ENCODE results near the gene AMY2B.
A peak's percentile ranks its signal among the peaks of the same experiment; 100 is the strongest.
"Not testable (repeated sequence)": the region's sequence is repeated elsewhere in the genome, so short reads cannot be mapped to it uniquely, and the experiment has no call there.

The AMY2B gene

GRCh38 chr1:103571289-103571688, at the start of gene AMY2B:
Gene AMY2B (plus strand): TSS chr1:103571589. CDS start chr1:103571603, 14 bp downstream.
- not testable (repeated sequence) for DNase-seq (ENCODE audit: low spot score)

- DNase-seq (ENCODE audit: low spot score): no peak
Measured at GRCh38 chr1:103523346-103523745, 48.0 kb upstream of the AMY2B start.

- peak; percentile 82 for DNase-seq (ENCODE audit: low spot score)
Measured at GRCh38 chr1:103525114-103525606, 46.2 kb upstream of the AMY2B start.

- DNase-seq (ENCODE audit: low spot score): peak; percentile 89
Measured at GRCh38 chr1:103525607-103526507, 45.5 kb upstream of the AMY2B start, which contains the start of gene RNPC3. Gene RNPC3 (plus strand): TSS chr1:103525699. CDS start chr1:103526071, 372 bp downstream.

- DNase-seq (ENCODE audit: low spot score): no peak
Measured at GRCh38 chr1:103527331-103527730, 44.1 kb upstream of the AMY2B start.

GRCh38 chr1:103529746-103530145, 41.6 kb upstream of the AMY2B start:
- no peak for DNase-seq (ENCODE audit: low spot score)

GRCh38 chr1:103538226-103538625, 33.2 kb upstream of the AMY2B start:
- DNase-seq (ENCODE audit: low spot score): no peak

- DNase-seq (ENCODE audit: low spot score): no peak
Measured at GRCh38 chr1:103541431-103541830, 30.0 kb upstream of the AMY2B start.

GRCh38 chr1:103546496-103546895, 24.9 kb upstream of the AMY2B start:
- no peak for DNase-seq (ENCODE audit: low spot score)

- DNase-seq (ENCODE audit: low spot score): no peak
Measured at GRCh38 chr1:103547840-103548239, 23.5 kb upstream of the AMY2B start.

GRCh38 chr1:103560427-103560826, 11.0 kb upstream of the AMY2B start:
- no peak for DNase-seq (ENCODE audit: low spot score)

GRCh38 chr1:103561124-103561523, 10.3 kb upstream of the AMY2B start:
- not testable (repeated sequence) for DNase-seq (ENCODE audit: low spot score)

- peak; percentile 7 for DNase-seq (ENCODE audit: low spot score)
Measured at GRCh38 chr1:103561643-103562395, 9.6 kb upstream of the AMY2B start.

GRCh38 chr1:103563056-103563455, 8.3 kb upstream of the AMY2B start:
- no peak for DNase-seq (ENCODE audit: low spot score)

- no peak for DNase-seq (ENCODE audit: low spot score)
Measured at GRCh38 chr1:103569493-103569892, 1.9 kb upstream of the AMY2B start.

- no peak for DNase-seq (ENCODE audit: low spot score)
Measured at GRCh38 chr1:103576065-103576464, 4.7 kb downstream of the AMY2B start.

GRCh38 chr1:103576784-103577183, 5.4 kb downstream of the AMY2B start:
- DNase-seq (ENCODE audit: low spot score): not testable (repeated sequence)

GRCh38 chr1:103582464-103582863, 11.1 kb downstream of the AMY2B start:
- DNase-seq (ENCODE audit: low spot score): no peak

GRCh38 chr1:103583887-103584286, 12.5 kb downstream of the AMY2B start:
- DNase-seq (ENCODE audit: low spot score): no peak

GRCh38 chr1:103584537-103584936, 13.1 kb downstream of the AMY2B start:
- no peak for DNase-seq (ENCODE audit: low spot score)

GRCh38 chr1:103602740-103603139, 31.4 kb downstream of the AMY2B start:
- not testable (repeated sequence) for DNase-seq (ENCODE audit: low spot score)

GRCh38 chr1:103616362-103616761, 45.0 kb downstream of the AMY2B start:
- no peak for DNase-seq (ENCODE audit: low spot score)
